Islet precursor cell (in vitro differentiated cells): ENCODE measurements around the gene B3GALNT1.
"Not testable (repeated sequence)": the region's sequence is repeated elsewhere in the genome, so short reads cannot be mapped to it uniquely, and the experiment has no call there.

ENCODE experiments used
- DNase-seq: peaks from one replicate; pipeline ENCODE4 v3.0.0-alpha.2; 2018

The B3GALNT1 gene

DNA sequence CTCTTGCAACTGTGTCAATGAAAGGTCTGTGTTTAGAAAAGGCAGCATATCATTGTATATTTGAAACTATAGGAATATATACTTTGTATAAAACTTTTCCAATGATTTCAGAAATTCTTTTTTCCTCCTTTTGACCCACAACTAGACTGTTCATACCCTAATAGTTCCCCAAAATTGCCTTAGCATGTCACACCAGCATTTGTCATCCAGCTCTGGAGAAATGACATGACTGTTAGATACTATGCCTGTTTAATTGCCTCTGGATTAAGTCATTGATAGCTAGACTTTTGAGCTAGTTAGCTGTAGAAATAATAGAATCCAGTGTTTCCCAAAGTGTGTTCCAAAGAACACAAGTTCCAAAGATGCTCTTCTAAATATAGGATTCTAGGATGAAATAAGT is 32.4 kb downstream of the B3GALNT1 start:
- DNase-seq, result no peak

DNA sequence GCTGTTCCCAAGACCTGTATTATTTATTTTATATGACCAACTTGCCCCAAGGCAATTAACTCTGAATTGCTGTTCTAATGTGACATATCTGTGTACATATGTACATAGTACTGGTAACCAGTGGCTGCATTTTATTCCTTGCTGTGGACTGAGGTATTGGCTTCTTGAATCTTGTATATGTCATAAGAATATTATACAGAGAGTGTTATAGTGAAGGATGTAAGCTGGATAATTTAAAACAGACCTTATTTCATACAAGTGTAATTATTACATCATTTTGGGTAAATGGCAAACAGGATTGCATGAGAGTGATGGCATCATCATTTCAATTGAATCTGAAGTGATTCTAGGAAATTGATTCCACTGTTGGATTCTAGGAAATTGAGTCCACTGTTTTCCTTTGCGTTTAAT is 32.9 kb downstream of the B3GALNT1 start:
- DNase-seq, result no peak

DNA sequence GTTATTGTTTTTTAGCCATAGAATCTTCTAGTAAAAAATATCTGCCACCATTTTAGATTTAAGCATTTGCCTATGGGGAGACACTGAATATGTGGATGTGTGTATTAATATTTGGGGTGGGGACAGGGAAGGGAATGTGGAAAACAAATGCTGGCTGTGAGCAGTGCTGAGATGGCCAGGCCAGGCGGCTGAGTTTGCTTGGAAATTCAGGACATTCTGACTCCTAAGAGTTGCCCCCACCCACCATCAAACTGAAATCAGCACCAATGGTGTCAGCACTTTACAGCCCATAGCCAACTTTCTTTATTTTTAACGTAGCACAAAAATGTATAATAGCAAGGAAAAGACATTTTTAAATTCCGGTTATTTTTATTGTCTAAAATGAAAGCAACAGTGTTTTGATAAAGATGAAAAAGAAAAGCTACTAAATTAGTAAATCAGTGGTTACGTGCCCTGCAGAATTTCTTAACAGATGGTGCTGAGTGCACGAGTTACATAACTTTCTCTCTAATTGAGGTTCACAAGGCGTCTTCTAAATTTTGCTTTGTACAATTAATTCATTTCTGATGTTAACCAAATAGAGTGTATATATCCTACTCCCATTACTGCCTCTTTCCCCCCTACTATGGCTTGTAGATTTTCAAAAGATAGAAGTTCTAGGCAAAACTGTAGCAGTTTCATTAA is 34.0 kb downstream of the B3GALNT1 start:
- no peak for DNase-seq

DNA sequence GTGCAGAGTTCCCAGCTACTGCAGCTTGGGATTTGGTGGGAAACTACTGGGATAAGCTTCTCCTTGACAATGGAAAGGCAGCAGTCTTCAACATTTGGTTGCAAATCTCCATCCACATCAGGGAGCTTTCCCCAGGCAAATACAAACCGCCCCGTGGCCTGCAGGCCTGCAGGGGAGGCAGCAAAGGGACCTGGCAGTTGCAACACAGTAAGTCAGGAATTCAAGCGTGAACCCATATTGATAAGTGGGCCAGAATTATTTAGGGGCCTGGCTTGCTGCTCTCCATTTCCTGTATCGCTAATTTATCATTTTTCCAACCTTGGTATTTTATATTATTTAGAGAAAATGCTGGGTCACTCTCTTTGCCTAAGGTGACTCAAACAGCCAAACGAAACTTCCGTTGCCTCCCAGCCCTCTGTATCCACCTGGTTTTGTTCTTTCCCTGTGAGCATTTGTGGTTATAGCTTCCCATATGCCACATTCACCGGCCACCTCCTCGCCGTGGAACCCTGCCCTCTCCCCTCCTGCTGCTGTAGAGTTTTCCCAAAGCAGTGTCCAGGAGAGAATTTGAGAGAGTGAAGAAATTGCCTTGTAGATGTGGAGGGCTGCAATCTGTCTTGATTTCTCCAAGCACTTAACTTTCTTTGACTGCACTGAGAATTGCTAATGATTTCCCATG is 34.8 kb downstream of the B3GALNT1 start:
- DNase-seq, result no peak

DNA sequence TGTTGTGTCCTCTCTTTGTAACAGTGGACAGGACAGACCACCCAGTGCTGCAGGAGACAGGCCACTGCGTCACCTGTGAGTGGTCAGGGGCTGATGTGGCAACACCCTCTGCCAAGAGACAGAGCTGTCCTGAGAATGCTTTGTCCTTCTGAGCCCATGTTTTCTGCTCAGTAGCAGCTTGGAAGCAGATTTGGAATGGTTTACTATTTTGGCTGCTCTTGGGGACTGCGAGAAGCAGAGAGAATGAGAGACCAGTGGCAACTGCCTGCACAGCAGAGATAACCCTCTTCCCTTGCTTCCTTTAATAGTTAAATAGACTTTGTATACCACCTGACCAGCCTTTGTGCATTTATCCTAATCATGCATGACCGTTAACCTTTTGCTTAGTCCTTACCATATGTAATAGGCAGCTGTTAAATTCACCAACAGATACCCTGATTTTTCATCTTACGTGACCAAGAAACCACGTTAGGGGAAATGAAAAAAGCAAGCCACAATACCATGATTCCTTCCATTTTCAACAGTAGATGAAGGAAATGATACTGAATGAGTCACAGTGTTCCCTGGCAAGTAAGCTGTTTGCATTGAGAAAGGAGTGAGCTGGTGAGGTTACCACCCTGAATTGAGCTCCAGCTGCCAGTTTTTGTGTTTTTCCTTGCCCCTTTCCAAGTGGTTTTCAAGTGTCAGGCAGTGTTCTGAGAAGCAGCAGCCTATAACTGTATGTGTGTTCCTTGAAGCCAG is 35.5 kb downstream of the B3GALNT1 start:
- no peak for DNase-seq

DNA sequence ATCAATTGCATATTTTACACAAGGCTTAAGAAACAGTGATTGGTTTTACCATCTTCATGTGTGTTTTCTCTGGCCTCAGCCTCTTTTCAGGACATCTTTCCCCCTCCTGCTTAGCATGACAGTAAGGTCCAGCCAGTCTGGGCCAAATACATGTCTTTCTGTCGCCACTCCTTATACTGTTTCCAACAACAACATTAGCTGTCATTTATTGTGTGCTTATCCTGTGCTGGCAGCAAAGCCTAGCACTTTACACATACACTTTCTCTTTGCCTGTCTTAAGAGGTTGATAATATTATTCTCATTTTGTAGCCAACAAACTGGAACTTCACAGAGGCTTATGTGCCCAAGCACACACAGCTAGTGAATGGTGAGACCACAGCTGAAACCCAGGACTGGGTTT is 37.8 kb downstream of the B3GALNT1 start:
- DNase-seq, result no peak

DNA sequence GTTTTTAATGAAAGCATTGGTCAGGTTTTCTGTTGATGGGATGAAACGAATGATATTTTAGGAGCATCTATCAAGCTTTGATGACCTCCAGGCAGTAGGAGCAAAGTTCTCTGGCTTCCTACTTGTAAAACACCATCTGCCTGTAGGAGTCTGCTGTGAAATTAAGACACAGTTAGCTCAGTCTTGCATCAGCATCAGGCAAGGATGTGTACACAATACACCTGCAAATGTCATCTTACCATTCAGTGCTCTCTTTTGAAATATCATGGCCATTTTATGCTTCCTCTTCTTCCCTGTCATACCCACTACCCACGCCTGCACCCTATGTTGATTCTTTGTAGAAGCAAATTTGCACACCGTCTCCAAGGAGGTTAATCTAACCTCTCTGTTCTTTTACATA is 38.2 kb downstream of the B3GALNT1 start:
- no peak for DNase-seq

DNA sequence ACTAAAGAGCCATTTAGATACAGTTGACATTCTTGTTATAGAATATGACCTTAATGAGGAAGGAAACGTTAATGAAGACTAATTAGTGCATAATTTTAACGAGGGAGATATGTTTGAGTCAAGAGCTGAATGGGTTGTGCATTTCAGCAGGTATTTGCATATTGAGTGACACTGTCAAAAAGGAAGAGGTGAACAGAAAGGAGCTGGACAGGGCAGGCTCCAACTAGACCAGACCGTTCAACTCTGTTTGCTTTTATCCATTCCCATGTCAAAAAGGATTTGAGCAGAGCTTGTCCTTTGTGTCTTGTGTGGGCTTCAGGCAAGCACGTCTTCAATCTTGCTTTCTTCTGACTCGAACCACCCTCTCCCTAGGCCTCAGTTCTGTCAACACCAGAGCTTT is 40.7 kb downstream of the B3GALNT1 start:
- no peak for DNase-seq

DNA sequence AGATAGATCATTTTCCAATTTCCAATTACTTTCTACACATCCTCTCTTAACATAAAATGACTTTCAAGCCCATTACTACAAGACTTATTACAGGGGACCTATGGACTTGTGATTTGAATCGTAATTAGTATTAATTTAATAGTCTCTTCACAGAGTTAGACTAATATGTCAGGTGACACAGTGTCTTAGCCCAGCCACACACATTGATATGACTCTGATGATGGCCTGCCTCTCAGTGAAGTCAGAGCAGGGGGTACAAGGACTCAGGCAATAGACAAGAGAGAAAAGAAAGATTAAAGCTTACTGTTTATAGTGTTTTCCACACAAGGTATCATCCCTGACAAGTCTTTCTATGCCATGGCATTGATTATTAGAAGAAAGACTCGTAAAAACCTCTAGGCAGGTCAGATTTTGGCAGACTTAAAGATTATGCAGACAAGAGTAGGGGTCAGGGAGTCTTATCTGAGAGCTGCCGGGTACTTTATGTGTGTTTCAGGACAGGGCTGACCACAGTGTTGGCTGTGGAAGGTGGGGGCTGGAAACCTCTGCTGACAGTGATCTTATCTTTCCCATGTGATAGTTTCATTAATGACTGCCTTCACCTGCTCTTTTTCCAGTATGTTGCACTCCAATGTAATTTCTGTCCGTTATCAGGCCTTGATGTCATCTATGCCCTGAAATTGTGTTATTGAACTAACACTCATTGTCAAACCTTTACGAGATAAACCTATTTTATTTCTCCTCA is 50.1 kb downstream of the B3GALNT1 start:
- DNase-seq, result no peak

DNA sequence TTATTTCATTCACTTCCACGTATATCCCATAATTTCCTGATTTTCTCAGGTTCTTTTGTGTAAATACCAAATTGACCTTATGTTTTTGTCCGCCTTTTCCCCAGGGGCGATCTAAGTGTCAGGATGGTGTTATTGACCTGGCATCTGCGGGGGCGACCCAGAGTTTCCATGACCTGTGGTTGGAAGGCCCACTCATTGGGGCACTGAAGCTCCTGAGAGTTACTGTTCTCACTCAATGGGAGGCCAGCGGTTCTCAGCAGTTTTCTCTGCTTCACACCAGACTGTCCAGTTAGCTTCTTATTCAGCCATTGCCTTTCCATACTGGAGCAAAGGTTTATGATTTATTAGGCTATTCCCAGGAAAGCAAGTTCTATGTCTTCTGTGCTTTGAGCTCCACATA is 53.3 kb downstream of the B3GALNT1 start:
- no peak for DNase-seq

DNA sequence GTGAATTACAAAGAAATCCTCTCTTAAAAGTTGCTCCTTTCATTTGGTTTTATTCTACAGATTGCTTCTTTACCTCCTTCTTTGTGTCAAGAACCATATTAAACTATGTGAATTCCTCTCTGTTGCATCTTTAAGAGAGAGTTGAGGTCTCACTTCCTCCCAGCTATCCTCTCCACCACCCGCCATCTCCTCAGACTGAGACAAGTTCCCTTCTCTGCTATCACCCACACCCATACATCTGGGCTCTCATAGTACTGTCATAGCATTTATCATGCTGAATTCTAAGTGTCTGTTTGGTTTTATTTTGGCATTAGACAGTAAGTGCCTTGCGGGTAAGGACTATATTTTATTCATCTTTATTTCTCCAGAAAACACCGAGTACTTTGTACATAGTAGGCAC is 54.2 kb downstream of the B3GALNT1 start:
- no peak for DNase-seq

DNA sequence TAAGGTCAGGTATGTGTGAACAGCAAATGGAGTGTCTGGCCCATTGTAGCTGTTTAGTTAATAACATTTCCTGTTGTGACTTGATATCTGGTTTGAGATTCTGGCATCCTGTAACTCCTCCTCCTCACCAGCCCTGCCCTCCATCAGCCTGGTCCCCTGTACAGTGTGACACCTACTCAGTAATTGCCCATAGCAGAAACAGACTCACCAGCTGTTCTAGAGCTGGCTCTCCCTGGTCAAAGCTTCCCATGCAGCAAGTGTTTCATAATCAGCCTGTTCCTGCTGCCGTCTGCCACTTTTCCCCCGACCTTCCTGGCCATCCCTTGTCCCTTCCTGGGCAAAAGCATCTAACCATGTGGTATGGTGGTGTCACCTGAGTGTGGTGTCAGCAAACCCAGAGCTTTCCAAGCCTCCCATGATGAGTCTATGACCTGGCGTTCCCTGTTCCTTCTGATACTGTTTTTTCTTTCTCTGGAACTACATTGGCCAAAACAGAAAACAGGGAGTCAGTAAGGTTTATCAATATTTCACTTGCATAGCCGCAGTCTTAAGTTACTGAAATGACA is 55.4 kb downstream of the B3GALNT1 start:
- DNase-seq, result no peak

DNA sequence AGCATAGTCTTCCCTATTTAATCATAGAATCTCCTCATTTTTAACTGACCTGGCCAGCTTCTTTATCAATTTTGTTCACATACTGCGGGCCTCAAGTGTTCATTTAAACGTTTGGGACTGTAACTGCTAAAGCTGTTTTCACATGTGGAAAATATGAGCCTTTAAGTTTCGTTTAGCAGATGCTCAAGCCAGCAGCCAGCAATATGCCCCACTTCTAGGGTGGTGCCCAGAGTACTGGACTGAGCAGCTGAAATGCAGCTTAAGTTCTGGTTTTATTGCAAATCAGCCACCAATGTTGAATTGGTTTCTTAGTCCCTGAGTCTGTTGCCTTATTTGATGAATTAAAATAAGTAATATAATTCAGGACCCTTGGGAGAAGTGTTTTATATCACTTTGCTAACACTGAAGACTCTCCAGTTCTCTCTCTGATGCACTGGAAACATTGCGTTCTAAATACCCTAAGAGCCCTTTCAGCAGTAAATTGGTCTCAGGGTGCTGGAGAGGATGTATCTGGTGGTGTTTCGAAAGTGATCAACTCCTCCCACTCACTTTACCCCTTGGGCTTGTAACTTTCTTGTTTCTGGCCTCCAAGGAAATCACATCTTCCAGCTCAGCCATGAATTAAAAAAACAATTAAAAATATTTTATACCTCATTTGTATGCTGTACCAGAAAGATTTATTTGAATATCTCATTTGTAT is 61.7 kb downstream of the B3GALNT1 start:
- DNase-seq, result no peak

DNA sequence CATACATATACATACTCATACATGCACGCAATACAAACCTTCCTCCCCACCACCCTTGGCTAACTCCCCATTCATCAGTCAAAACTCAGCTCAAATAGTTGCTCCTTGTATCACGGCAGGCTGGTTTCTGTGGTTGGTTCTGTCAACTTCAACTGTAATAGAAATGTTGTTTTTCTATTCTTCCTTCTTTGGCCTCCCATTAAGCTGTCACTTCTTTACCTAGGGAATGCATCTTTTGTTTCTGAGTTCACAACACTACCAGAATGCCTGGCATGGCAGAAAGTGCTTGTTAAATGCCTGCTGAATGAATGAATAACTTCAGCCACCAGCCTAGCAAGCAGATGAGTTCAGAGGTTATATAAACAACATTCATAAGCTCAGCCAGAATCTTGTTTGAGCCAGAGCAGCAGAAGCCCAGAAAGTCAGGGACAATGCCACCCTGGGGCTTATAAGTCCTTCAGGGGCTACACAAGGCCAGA is 63.1 kb downstream of the B3GALNT1 start:
- DNase-seq, result no peak

DNA sequence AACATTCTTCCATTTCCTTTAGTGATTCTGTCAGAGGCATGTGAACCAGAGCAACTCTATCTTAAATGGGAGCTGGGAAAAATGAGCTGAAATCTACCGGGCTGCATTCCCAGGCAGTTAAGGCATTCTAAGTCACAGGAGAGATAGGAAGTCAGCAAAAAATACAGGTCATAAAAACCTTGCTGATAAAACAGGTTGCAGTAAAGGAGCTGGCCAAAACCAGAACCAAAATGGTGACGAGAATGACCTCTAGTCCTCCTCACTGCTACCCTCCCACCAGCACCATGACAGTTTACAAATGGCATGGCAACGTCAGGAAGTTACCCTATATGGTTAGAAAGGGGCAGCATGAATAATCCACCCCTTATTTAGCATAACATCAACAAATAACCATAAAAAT is 66.4 kb downstream of the B3GALNT1 start:
- no peak for DNase-seq

DNA sequence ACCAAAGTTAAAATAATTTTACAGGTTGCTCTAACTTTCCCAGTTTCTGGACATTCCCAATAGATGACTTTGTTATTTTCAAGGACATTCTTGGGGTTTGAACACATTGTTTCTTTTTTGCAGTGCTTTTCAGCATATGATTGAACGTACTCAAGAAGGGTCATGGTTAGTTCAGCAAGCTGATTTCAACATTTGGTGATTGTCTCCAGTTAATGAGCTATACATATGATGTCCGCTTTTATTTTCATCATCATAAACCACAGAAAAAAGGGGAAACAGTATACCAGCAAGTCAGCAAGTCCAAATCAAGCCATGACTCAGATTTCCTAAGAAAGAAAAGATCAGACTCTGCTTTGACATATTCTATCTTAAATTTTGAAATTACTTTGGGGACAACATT is 69.4 kb downstream of the B3GALNT1 start:
- no peak for DNase-seq

DNA sequence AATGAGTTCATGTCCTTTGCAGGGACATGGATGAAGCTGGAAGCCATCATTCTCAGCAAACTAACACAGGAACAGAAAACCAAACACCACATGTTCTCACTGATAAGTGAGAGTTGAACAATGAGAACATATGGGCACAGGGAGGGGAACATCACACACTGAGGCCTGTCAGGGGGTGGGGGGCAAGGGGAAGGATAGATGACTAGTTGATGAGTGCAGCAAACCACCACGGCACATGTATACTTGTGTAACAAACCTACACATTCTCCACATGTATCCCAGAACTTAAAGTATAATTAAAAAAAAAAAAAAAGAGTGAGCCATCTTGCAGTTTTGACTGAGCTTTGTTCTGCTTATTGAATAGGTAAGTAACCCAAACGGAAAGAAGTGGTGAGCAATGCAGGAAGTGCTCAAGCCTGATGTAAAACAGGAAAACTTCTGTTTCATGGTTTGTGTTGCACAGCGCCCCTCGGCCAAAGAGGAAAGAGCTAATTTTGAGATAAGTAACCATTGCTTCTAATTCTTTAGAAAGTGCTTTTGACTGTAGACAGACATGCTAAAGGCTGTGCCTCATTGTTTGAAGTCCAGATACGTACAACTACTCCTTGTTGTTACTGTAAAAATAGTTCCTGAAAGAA is 70.1 kb downstream of the B3GALNT1 start:
- not testable (repeated sequence) for DNase-seq
